Measurements from ENCODE around the gene CAVIN2. TPM values are rescaled to one million over a fixed set of nuclear protein-coding genes. Genes with fewer than 3 reads are reported as not detected.

CAVIN2 gene
- polyA plus RNA-seq, 1 donor from 2014 or later, result not detected

- H3K9ac ChIP-seq (ENCODE audit: low read length), result no peak overlapping the region
- H2AFZ ChIP-seq (ENCODE audit: low read depth, low read length), result no peak overlapping the region
- no peak overlapping the region for H3K4me2 ChIP-seq (ENCODE audit: low read length)
- H3K27ac ChIP-seq (ENCODE audit: low read length), result no peak overlapping the region
- no peak overlapping the region for H3K4me3 ChIP-seq (ENCODE audit: low read length)
- H3K27me3 ChIP-seq (ENCODE audit: insufficient read depth, low read depth, low read length), result no peaks in the 10 kb centered on the region
- H3K9me3 ChIP-seq (ENCODE audit: low read length), result no peaks in the 10 kb centered on the region
- no peaks in the 10 kb centered on the region for H3F3A ChIP-seq (ENCODE audit: insufficient read depth, low read length, poor library complexity, severe bottlenecking)
- no peaks in the 10 kb centered on the region for H4K20me1 ChIP-seq (ENCODE audit: insufficient read depth)
- no peak for TF ChIP-seq POLR2AphosphoS5 (IDR thresholded peaks at IDR 0.05)
- no peak for TF ChIP-seq EZH2 (IDR thresholded peaks at IDR 0.05; ENCODE audit: borderline replicate concordance, insufficient read depth, low read length, poor library complexity, severe bottlenecking)
- TF ChIP-seq MXI1 (conservative IDR thresholded peaks at IDR 0.05; ENCODE audit: poor library complexity, severe bottlenecking), result no peak
- no peak for TF ChIP-seq RAD21 (conservative IDR thresholded peaks at IDR 0.05)
- no peak for TF ChIP-seq CTCF (IDR thresholded peaks at IDR 0.05; ENCODE audit: poor library complexity, severe bottlenecking)
- TF ChIP-seq EP300 (conservative IDR thresholded peaks at IDR 0.05; ENCODE audit: poor library complexity, severe bottlenecking), result no peak
- no peak for TF ChIP-seq SMC3 (conservative IDR thresholded peaks at IDR 0.05; ENCODE audit: poor library complexity)
- no peak for TF ChIP-seq TAF1 (IDR thresholded peaks at IDR 0.05; ENCODE audit: low read depth)
- TF ChIP-seq REST (IDR thresholded peaks at IDR 0.05; ENCODE audit: borderline replicate concordance), result no peak
- no peaks in the 10 kb centered on the region for H3K79me2 ChIP-seq (replicated peaks; ENCODE audit: insufficient read depth, low read length)
- no peaks in the 10 kb centered on the region for H3K36me3 ChIP-seq (ENCODE audit: insufficient read depth, low read length)
- H3K9me2 ChIP-seq (ENCODE audit: insufficient read depth, low read length), result no peaks in the 10 kb centered on the region
Measured at GRCh38 chr2:191864628-191865374, 17.9 kb upstream of the CAVIN2 start.

GRCh38 chr2:191863988-191864387 is 17.1 kb upstream of the CAVIN2 start:
- H3F3A ChIP-seq (ENCODE audit: insufficient read depth, low read length, poor library complexity, severe bottlenecking), result no peaks in the 10 kb centered on the region
- no peak overlapping the region for H2AFZ ChIP-seq (ENCODE audit: low read depth, low read length)
- H3K4me3 ChIP-seq (ENCODE audit: low read length), result no peak overlapping the region
- no peaks in the 10 kb centered on the region for H3K9me3 ChIP-seq (ENCODE audit: low read length)
- no peaks in the 10 kb centered on the region for H3K36me3 ChIP-seq (ENCODE audit: insufficient read depth, low read length)
- H3K9ac ChIP-seq (ENCODE audit: low read length), result no peak overlapping the region
- H3K27me3 ChIP-seq (ENCODE audit: insufficient read depth, low read depth, low read length), result no peaks in the 10 kb centered on the region
- H3K4me2 ChIP-seq (ENCODE audit: low read length), result no peak overlapping the region
- H3K9me2 ChIP-seq (ENCODE audit: insufficient read depth, low read length), result no peaks in the 10 kb centered on the region
- no peaks in the 10 kb centered on the region for H3K79me2 ChIP-seq (replicated peaks; ENCODE audit: insufficient read depth, low read length)
- H4K20me1 ChIP-seq (ENCODE audit: insufficient read depth), result no peaks in the 10 kb centered on the region
- TF ChIP-seq EZH2 (IDR thresholded peaks at IDR 0.05; ENCODE audit: borderline replicate concordance, insufficient read depth, low read length, poor library complexity, severe bottlenecking) (no peak), CTCF (IDR thresholded peaks at IDR 0.05; ENCODE audit: poor library complexity, severe bottlenecking) (no peak), EP300 (conservative IDR thresholded peaks at IDR 0.05; ENCODE audit: poor library complexity, severe bottlenecking) (no peak), TAF1 (IDR thresholded peaks at IDR 0.05; ENCODE audit: low read depth) (no peak)
- H3K27ac ChIP-seq (ENCODE audit: low read length), result no peak overlapping the region
